HG03354 (cell line): Measurements from ENCODE around the gene PPY.
"Not testable (repeated sequence)": the region's sequence is repeated elsewhere in the genome, so short reads cannot be mapped to it uniquely, and the experiment has no call there.

Experiments
- ATAC-seq: cut with Tn5 transposase; IDR thresholded peaks from one replicate; pipeline ENCODE4 v1.9.1; 2021; ENCODE audit warnings: mild to moderate bottlenecking; ENCODE audit not compliant: unreplicated experiment, poor library complexity, severe bottlenecking

The PPY gene

GRCh38 chr17:43935926-43936261 is 6.4 kb downstream of the PPY start:
- ATAC-seq: no peak

GRCh38 chr17:43935204-43935925 is 6.9 kb downstream of the PPY start:
- no peak for ATAC-seq

GRCh38 chr17:43932923-43933322 is 9.4 kb downstream of the PPY start:
- ATAC-seq: no peak

- ATAC-seq: no peak
Measured at GRCh38 chr17:43932357-43932756, 9.9 kb downstream of the PPY start.

- no peak for ATAC-seq
Measured at GRCh38 chr17:43931062-43931571, 11.2 kb downstream of the PPY start.

GRCh38 chr17:43928609-43929008 is 13.7 kb downstream of the PPY start:
- no peak for ATAC-seq

GRCh38 chr17:43927929-43928328 is 14.3 kb downstream of the PPY start:
- not testable (repeated sequence) for ATAC-seq

GRCh38 chr17:43927060-43927864 is 15.0 kb downstream of the PPY start:
- ATAC-seq: no peak

- no peak for ATAC-seq
Measured at GRCh38 chr17:43924558-43924957, 17.7 kb downstream of the PPY start.

GRCh38 chr17:43920500-43921095 is 21.7 kb downstream of the PPY start:
- ATAC-seq: no peak

GRCh38 chr17:43918026-43918389 is 24.3 kb downstream of the PPY start:
- no peak for ATAC-seq

- no peak for ATAC-seq
Measured at GRCh38 chr17:43917348-43918025, 24.8 kb downstream of the PPY start.

GRCh38 chr17:43917016-43917347 is 25.3 kb downstream of the PPY start:
- ATAC-seq: no peak

- no peak for ATAC-seq
Measured at GRCh38 chr17:43916385-43916784, 25.9 kb downstream of the PPY start.

- no peak for ATAC-seq
Measured at GRCh38 chr17:43915559-43915958, 26.7 kb downstream of the PPY start.

- no peak for ATAC-seq
Measured at GRCh38 chr17:43914451-43914850, 27.8 kb downstream of the PPY start.

GRCh38 chr17:43913584-43913983 is 28.7 kb downstream of the PPY start:
- no peak for ATAC-seq

GRCh38 chr17:43912635-43913304 is 29.5 kb downstream of the PPY start:
- ATAC-seq: no peak

- no peak for ATAC-seq
Measured at GRCh38 chr17:43911904-43912303, 30.4 kb downstream of the PPY start.
